D721Med (cell line): ENCODE measurements around the gene DOCK4.

ENCODE experiments used
- DNase-seq: peaks from one replicate; pipeline ENCODE4 v3.0.0; 2011; ENCODE audit warnings: low spot score; ENCODE audit not compliant: insufficient read length
- FAIRE-seq: peaks from 2 replicates; lab custom pipeline; 2011; peaks lifted over from hg19 to GRCh38; lab: Jason Lieb, UNC
- CTCF ChIP-seq: IDR thresholded peaks from 2 replicates; pipeline ENCODE4 v1.5.1; 2012; ENCODE audit warnings: mild to moderate bottlenecking, control low read depth; ENCODE audit not compliant: insufficient read depth; ENCODE audit errors: missing control alignments

The DOCK4 gene

GRCh38 chr7:111711426-111712065 is 494.7 kb downstream of the DOCK4 start:
- FAIRE-seq (peak; percentile 97), DNase-seq (no peak)
- no peak for TF ChIP-seq CTCF

GRCh38 chr7:111710839-111711380 is 495.3 kb downstream of the DOCK4 start:
- FAIRE-seq (no peak), DNase-seq (no peak)
- TF ChIP-seq CTCF, result no peak

GRCh38 chr7:111708072-111708471 is 498.1 kb downstream of the DOCK4 start:
- no peak for DNase-seq
- no peak for TF ChIP-seq CTCF
- no peak for FAIRE-seq

- FAIRE-seq, result no peak
- no peak for DNase-seq
- TF ChIP-seq CTCF, result no peak
Observed at GRCh38 chr7:111705807-111706206, 500.4 kb downstream of the DOCK4 start.

GRCh38 chr7:111697771-111698170 is 508.4 kb downstream of the DOCK4 start:
- FAIRE-seq (no peak), DNase-seq (no peak)
- no peak for TF ChIP-seq CTCF

- DNase-seq (no peak), FAIRE-seq (no peak)
- no peak for TF ChIP-seq CTCF
Observed at GRCh38 chr7:111694376-111694775, 511.8 kb downstream of the DOCK4 start.
